ENCODE results near the gene PHF10.

PHF10 gene

GRCh38 chr6:169678342-169678741 lies 46.0 kb downstream of the PHF10 start:
- DNase-seq (ENCODE audit: low read depth, low spot score): no peak
- H3K4me3 ChIP-seq (ENCODE audit: low read depth, low read length): no peak overlapping the region
- CTCF ChIA-PET: interaction anchor here (1.2 to 1.8 kb wide), 3 partner anchors 9 to 14 kb away, joined by 3 to 4 read pairs (median 3); no protein-coding TSS in a partner anchor
- TF ChIP-seq, protein P1, sequence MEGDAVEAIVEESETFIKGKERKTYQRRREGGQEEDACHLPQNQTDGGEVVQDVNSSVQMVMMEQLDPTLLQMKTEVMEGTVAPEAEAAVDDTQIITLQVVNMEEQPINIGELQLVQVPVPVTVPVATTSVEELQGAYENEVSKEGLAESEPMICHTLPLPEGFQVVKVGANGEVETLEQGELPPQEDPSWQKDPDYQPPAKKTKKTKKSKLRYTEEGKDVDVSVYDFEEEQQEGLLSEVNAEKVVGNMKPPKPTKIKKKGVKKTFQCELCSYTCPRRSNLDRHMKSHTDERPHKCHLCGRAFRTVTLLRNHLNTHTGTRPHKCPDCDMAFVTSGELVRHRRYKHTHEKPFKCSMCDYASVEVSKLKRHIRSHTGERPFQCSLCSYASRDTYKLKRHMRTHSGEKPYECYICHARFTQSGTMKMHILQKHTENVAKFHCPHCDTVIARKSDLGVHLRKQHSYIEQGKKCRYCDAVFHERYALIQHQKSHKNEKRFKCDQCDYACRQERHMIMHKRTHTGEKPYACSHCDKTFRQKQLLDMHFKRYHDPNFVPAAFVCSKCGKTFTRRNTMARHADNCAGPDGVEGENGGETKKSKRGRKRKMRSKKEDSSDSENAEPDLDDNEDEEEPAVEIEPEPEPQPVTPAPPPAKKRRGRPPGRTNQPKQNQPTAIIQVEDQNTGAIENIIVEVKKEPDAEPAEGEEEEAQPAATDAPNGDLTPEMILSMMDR (IDR thresholded peaks at IDR 0.05; ENCODE audit: insufficient read depth, low read length, missing control alignments): no peak
- POLR2A ChIA-PET: no interaction called here

- ChIA-PET POLR2A (no interaction called here), CTCF (interaction anchor here (1.8 kb wide), 1 partner anchor 16 kb away, joined by 4 read pairs; no protein-coding TSS in a partner anchor)
- H3K4me3 ChIP-seq (ENCODE audit: low read depth, low read length): no peak overlapping the region
- DNase-seq (ENCODE audit: low read depth, low spot score): no peak
- TF ChIP-seq, protein P1 (IDR thresholded peaks at IDR 0.05; ENCODE audit: insufficient read depth, low read length, missing control alignments): no peak
These were observed 47.2 kb downstream of the PHF10 start for GRCh38 chr6:169677096-169677495.

- CTCF ChIA-PET: no interaction called here
- TF ChIP-seq, protein P1 (IDR thresholded peaks at IDR 0.05; ENCODE audit: insufficient read depth, low read length, missing control alignments): no peak
These were observed 49.3 kb downstream of the PHF10 start for GRCh38 chr6:169675011-169675410.

DNA sequence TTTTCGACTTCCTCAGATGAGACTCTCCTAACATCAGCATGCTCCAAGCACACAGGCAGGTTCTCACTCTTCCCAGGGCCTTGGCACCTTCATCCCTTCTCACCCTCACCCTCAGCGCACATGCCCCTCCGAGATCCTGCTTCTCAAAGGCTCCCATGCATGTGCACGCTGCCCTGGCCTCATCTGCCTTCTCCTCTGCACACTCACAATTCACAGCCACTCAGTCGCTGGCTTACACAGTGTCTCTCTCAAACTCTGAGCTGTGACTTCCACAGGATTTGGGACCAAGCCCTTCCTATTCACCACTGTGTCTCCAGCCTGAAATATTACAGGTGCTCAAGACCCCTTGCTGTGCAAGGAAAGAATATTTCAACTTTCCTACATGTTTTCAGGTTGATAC lies 52.7 kb downstream of the PHF10 start:
- POLR2A ChIA-PET: no interaction called here
- TF ChIP-seq, protein P1 (IDR thresholded peaks at IDR 0.05; ENCODE audit: insufficient read depth, low read length, missing control alignments): no peak
- H3K4me3 ChIP-seq (ENCODE audit: low read depth, low read length): no peak overlapping the region
- no peak for DNase-seq (ENCODE audit: low read depth, low spot score)
- CTCF ChIA-PET: no interaction called here

More at GRCh38 chr6:169675011-169675410, 49.3 kb downstream of the PHF10 start:
- no peak overlapping the region for H3K4me3 ChIP-seq (ENCODE audit: low read depth, low read length)
- DNase-seq (ENCODE audit: low read depth, low spot score): no peak
- POLR2A ChIA-PET: no interaction called here

DNA sequence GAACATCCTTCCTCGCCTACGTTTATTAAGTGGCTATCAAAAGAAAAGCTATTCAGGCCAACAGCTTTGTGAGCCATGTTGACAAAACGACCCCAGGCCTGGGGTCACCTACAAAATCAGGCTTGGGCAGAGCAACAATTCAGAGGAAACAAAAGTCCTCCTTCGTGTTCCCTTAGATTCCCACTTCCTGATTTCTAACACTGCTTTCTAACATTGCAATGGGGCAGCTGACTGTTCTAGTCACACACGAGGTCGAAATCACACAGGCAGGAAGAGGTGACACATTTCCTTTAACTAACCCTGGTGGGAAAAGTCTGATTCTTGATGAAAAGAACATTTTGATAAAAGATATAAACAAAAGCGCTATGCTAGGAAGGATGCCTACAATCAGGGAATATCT lies 54.4 kb downstream of the PHF10 start:
- no peak overlapping the region for H3K4me3 ChIP-seq (ENCODE audit: low read depth, low read length)
- TF ChIP-seq, protein P1 (IDR thresholded peaks at IDR 0.05; ENCODE audit: insufficient read depth, low read length, missing control alignments): no peak
- DNase-seq (ENCODE audit: low read depth, low spot score): no peak
- CTCF ChIA-PET: interaction anchor here (0.6 to 1.6 kb wide), 4 partner anchors 8 to 775 kb away, joined by 3 read pairs; no protein-coding TSS in a partner anchor
- POLR2A ChIA-PET: no interaction called here

- TF ChIP-seq, protein P1 (IDR thresholded peaks at IDR 0.05; ENCODE audit: insufficient read depth, low read length, missing control alignments): no peak
- ChIA-PET CTCF (interaction anchor here (0.6 to 1.6 kb wide), 2 partner anchors 9 kb away, joined by 3 read pairs; no protein-coding TSS in a partner anchor), POLR2A (no interaction called here)
- no peak overlapping the region for H3K4me3 ChIP-seq (ENCODE audit: low read depth, low read length)
- no peak for DNase-seq (ENCODE audit: low read depth, low spot score)
These were observed 55.2 kb downstream of the PHF10 start for GRCh38 chr6:169669147-169669546.

Measured in AG04449 (cell line).